Psoas muscle (tissue), 8 donors: ENCODE measurements around the gene AGPAT3. TPM values are rescaled to one million over a fixed set of nuclear protein-coding genes. Genes with fewer than 3 reads are reported as not detected.

Source experiments
- ATAC-seq, 4 donors: fragments of 200-7000 bp; cut with Tn5 transposase; one replicate each; pipeline ENCODE4 v1.9.1; 2020; ENCODE audit warnings: moderate library complexity in 3 of 4, mild to moderate bottlenecking in 2 of 4
- DNase-seq, 2 donors: peaks; one replicate each; pipeline ENCODE4 v3.0.0-alpha.2; 2020
- H3K27ac ChIP-seq: fragments of 200-600 bp; one replicate; pipeline ENCODE4 v1.8.0; 2022
- H3K27me3 ChIP-seq, 3 donors: fragments of 200-600 bp in 1 of 3; one replicate each; pipeline versions ENCODE4 v1.6.1 to v1.8.0; 2013 to 2022; ENCODE audit warnings: low read length in 2 of 3, mild to moderate bottlenecking in 2 of 3, moderate library complexity in 1 of 3; ENCODE audit not compliant: insufficient read depth in 3 of 3
- H3K36me3 ChIP-seq, 2 donors: fragments of 200-600 bp in 1 of 2; one replicate each; pipeline versions ENCODE4 v1.6.1 to v1.8.0; 2013 to 2022; ENCODE audit warnings: low read depth in 1 of 2, mild to moderate bottlenecking in 1 of 2, moderate library complexity in 1 of 2; ENCODE audit not compliant: insufficient read depth in 1 of 2
- H3K4me1 ChIP-seq: fragments of 200-600 bp; one replicate; pipeline ENCODE4 v1.8.0; 2022
- H3K4me3 ChIP-seq: fragments of 200-600 bp; one replicate; pipeline ENCODE4 v1.8.0; 2022; ENCODE audit warnings: mild to moderate bottlenecking
- H3K9me3 ChIP-seq: fragments of 200-600 bp; one replicate; pipeline ENCODE4 v1.8.0; 2022
- WGBS, 3 donors: extraction: QIAGEN DNeasy Blood & Tissue Kit; methylation state at CpG; one replicate each; pipeline versions ENCODE4 v1.1.6 to v1.1.7; 2013; 5-methylcytosine and 5-hydroxymethylcytosine counted together
- intact Hi-C, 2 donors: fragments of 100-400 bp; cut with DNase I; formaldehyde crosslinking; loops; one replicate each; pipeline versions ENCODE4 v1.11.0 to v1.14.2; 2022
- polyA plus RNA-seq, 3 donors: library from polyadenylated mRNA; stranded (reverse); fragments of 200-250 nt; gene quantifications; one replicate each; pipeline ENCODE4 v1.2.3, GENCODE V29; 2013
- total RNA-seq, 4 donors: library from RNA; stranded (reverse); fragmentation: NEBNext Ultra II Directional in 2 of 4; extraction: Animal tissue kit (Norgen Biotek cat#: 25700) in 2 of 4; gene quantifications; one replicate each; pipeline versions ENCODE4 v1.2.1 to v1.2.4, GENCODE V29; 2021 to 2023
- TF ChIP-seq, protein P1 (sequence below): fragments of 200-600 bp; IDR thresholded peaks from one replicate; pipeline ENCODE4 v1.8.0; 2022; ENCODE audit warnings: antibody characterized with exemption
- donor health status: healthy with polysubstance abuse.
- donor health status: DM: no; HTN: no; CAD: no; lungs with moderate emphysema.
- donor health status: Bipolar disorder and iron deficiency.
- donor health status: healthy.
- donor health status: DM: yes; HTN: yes; CAD: no.
- donor health status: DM: no; HTN: no; CAD: no.
- donor health status: DM: no; HTN: no; CAD: no.
- donor health status: DM: yes; HTN: yes; CAD: no.

AGPAT3 gene
- total and polyA plus RNA-seq, 7 donors: 28.4 to 117 (median 50.7) TPM

DNA sequence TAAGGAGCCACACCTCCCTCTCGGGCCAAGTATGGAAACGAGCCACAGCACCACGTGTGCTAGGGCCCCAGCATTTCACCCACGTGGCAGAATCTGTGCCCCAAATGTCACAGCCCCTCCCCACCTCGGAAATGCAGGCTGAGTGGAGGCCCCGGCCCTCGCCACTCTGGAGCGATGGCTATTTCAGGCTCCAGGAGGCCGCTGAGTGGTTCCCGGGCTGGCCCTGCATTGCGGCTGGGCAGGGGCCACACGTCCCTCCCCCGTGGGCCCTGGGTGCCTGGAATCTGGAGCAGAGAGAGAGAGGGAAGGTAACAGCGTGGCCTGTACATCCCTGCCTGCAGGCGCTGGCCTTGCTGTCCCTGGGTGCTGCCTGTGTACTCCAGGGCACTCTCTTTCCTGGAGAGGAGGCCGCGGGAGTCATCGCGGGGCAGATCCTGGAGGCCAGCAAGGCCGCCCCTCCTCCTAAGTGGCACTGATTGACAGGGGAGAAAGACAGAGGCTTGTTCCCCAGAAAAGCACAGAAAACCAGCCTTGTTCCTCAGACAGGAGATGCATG is 79.1 kb downstream of the AGPAT3 start:
- Histone ChIP-seq H3K27me3 (no peaks in the 10 kb centered on the region), H3K4me1 (peaks cover 13% of the 10 kb centered on the region), H3K27ac (no peak overlapping the region), H3K4me3 (no peak overlapping the region), H3K9me3 (peaks cover 5% of the 10 kb centered on the region), H3K36me3 (no peaks in the 10 kb centered on the region)
- TF ChIP-seq, protein P1, sequence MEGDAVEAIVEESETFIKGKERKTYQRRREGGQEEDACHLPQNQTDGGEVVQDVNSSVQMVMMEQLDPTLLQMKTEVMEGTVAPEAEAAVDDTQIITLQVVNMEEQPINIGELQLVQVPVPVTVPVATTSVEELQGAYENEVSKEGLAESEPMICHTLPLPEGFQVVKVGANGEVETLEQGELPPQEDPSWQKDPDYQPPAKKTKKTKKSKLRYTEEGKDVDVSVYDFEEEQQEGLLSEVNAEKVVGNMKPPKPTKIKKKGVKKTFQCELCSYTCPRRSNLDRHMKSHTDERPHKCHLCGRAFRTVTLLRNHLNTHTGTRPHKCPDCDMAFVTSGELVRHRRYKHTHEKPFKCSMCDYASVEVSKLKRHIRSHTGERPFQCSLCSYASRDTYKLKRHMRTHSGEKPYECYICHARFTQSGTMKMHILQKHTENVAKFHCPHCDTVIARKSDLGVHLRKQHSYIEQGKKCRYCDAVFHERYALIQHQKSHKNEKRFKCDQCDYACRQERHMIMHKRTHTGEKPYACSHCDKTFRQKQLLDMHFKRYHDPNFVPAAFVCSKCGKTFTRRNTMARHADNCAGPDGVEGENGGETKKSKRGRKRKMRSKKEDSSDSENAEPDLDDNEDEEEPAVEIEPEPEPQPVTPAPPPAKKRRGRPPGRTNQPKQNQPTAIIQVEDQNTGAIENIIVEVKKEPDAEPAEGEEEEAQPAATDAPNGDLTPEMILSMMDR: no peak
- DNase-seq: peak in 1 of 2 donors; percentile 13
- intact Hi-C loops: no loop called here
- WGBS, 3 donors: 65 to 74% (median 72%) methylated on average over 20 of the region's 20 CpGs
- peak in 2 of 4 donors; percentile 14 to 22 for ATAC-seq

DNA sequence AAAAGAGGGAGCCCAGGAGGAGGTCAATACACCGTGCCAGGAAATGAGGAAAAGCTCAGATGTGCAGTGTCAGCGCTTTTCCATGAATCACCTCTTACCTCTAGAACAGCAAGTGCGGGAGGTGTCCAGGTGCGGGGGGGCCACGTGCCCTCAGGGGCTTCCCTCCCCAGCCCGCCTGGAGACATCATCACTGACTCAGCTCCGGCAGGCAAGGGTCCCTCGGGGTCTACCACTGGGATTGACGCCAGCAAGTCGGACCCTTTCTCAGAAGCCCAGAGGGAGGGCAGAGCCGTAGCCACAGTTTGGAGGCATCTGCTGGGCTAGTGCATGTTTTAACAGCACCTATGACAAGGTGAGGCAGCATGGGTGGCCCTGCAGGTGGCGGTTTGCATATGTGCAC is 79.7 kb downstream of the AGPAT3 start:
- ATAC-seq (no peak), DNase-seq (peak in 1 of 2 donors; percentile 1)
- TF ChIP-seq, protein P1: no peak
- Histone ChIP-seq H3K36me3 (no peaks in the 10 kb centered on the region), H3K9me3 (peaks cover 10% of the 10 kb centered on the region), H3K4me1 (peaks cover 7% of the 10 kb centered on the region), H3K27ac (no peak overlapping the region), H3K27me3 (no peaks in the 10 kb centered on the region), H3K4me3 (no peak overlapping the region)
- WGBS, 3 donors: 72 to 76% (median 74%) methylated on average over 12 of the region's 12 CpGs
- intact Hi-C loops: no loop called here

DNA sequence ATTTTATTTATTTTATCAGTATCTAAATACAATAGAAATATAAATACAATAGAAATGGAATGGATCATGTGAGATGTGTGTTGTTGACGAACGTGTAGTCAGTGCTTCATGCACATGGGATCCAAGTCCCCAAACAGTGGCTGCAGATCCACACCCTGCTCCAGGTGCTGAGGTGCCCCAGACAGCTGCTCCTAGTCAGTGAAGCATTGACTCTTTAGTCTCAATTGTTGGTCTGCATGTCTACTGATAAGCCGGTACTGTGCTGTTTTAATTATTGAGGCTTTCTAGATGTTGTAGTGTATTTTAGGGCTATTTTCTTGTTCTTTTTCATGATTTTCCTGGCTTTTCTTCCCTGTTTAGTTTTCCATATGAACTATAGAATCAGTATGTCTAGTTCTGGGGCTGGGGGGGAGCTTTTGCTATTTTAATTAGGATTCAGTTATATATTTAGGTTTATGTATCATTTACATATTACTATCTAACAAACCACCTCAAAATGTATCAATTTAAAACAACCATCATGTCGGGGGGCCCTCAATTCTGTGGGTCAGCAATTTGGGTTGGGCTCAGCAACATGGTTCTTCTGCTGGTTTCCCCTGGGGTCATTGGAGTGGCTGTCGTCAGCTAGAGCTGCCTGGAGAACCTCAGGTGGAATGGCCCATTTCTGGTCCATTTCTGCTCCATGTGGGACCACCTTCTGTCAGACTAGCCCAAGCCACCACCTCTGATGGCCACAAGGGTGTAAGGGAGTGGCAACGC is 83.9 kb downstream of the AGPAT3 start:
- Histone ChIP-seq H3K4me3 (no peak overlapping the region), H3K27me3 (no peaks in the 10 kb centered on the region), H3K9me3 (peaks cover 10% of the 10 kb centered on the region), H3K36me3 (no peaks in the 10 kb centered on the region), H3K4me1 (peaks cover 18% of the 10 kb centered on the region), H3K27ac (no peak overlapping the region)
- TF ChIP-seq, protein P1: no peak
- DNase-seq: peak in 1 of 2 donors; percentile 0
- intact Hi-C loops: no loop called here
- no peak for ATAC-seq
- 97 to 98% (median 98%) methylated on average over 6 of the region's 6 CpGs for WGBS, 3 donors

DNA sequence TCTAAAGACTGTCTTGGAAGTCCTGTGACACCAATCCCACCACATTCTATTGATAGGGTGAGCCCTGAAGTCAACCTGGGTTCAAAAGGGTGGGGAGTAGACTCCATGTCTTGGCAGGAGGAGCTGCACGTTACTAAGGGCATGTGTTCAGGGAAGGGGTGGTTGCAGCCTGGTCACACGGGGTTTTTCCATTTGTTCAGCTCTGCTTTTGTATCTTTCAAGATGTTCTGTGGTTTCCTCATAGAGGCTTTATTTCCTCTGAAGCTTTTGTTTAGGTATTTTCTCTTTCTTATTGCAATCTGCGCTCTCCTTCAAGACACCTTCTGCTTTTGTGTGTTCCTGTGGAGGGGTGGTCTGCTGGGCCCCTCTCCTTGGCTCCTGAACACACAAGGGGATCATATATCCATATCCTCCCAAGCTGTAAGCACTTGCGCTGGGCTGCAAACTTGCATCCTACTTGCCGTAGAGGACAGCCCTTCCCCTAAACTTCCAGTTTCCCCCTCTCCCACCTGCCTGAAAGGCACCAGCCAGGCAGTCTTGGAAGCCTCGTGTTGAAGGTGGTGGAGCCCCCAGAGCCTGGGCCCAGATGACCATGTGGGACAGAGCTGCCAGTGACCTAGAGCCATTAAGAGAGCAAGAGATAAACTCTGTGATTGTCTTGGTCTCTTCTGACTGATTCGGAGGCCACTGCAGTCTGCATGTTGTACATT is 84.6 kb downstream of the AGPAT3 start:
- H3K36me3 ChIP-seq: no peaks in the 10 kb centered on the region
- WGBS, 3 donors: 90 to 93% (median 91%) methylated on average over 7 of the region's 7 CpGs
- DNase-seq (peak in 1 of 2 donors; percentile 1), ATAC-seq (no peak)
- peaks cover 10% of the 10 kb centered on the region for H3K9me3 ChIP-seq
- H3K27ac ChIP-seq: no peak overlapping the region
- peaks cover 22% of the 10 kb centered on the region for H3K4me1 ChIP-seq
- H3K4me3 ChIP-seq: no peak overlapping the region
- H3K27me3 ChIP-seq: no peaks in the 10 kb centered on the region
- intact Hi-C loops: no loop called here
- TF ChIP-seq, protein P1: no peak
